ENCODE data around the gene ELMO1.

Gene ELMO1

DNA sequence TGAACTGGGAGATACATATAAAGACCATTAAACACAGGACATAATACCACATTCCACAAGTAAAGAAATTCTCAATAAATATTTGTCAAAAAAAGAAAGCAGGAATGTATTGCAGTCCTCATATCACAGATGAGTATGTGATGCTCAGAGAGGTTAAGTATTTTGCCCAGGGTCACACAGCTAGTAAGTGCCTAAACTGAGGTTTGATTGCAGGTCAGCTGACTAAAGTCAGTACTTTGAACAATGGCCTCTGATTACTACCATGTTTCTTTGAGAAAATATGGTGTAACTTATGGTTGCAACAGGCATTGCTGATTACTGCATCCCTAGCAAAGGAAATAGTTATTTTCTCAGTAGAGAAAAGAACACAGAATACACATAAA, 267.1 kb downstream of the ELMO1 start:
- Histone ChIP-seq H4K91ac (ENCODE audit: low read depth, low read length) (no peak overlapping the region), H2AK5ac (ENCODE audit: low read length) (no peak overlapping the region), H3K4me1 (ENCODE audit: control insufficient read depth in 1 of 2, insufficient read depth in 2 of 2, low read length in 2 of 2) (peaks cover 2 to 6% of the 10 kb centered on the region in 2 experiments), H2BK5ac (ENCODE audit: low read depth, low read length, poor library complexity) (no peak overlapping the region), H3K79me1 (ENCODE audit: low read length) (no peaks in the 10 kb centered on the region), H3K4ac (ENCODE audit: low read depth, low read length) (no peak overlapping the region), H3K9ac (ENCODE audit: low read length) (no peak overlapping the region), H3K27ac (ENCODE audit: low read depth, low read length) (no peak overlapping the region), H3K36me3 (ENCODE audit: control insufficient read depth in 1 of 2, insufficient read depth in 2 of 2, low read length in 2 of 2) (peaks cover 2 to 9% of the 10 kb centered on the region in 2 experiments), H2AFZ (ENCODE audit: insufficient read depth, low read length, poor library complexity) (no peak overlapping the region), H3K9me3 (ENCODE audit: insufficient read depth, low read depth, low read length) (no peaks in the 10 kb centered on the region), H3K18ac (ENCODE audit: low read length) (no peak overlapping the region), H4K8ac (ENCODE audit: low read depth, low read length) (no peak overlapping the region), H3K23ac (ENCODE audit: low read length) (no peak overlapping the region), H3K14ac (ENCODE audit: low read length) (no peak overlapping the region), H3K79me2 (ENCODE audit: control insufficient read depth, insufficient read depth, low read length, poor library complexity) (no peaks in the 10 kb centered on the region), H2BK120ac (ENCODE audit: insufficient read depth, low read length, poor library complexity) (no peak overlapping the region), H2BK12ac (ENCODE audit: low read length) (no peak overlapping the region), H3K4me2 (ENCODE audit: low read length) (no peak overlapping the region), H4K12ac (ENCODE audit: low read depth, low read length) (no peak overlapping the region), H3K27me3 (ENCODE audit: insufficient read depth, low read length) (no peaks in the 10 kb centered on the region), H3K4me3 (ENCODE audit: low read depth, low read length) (no peak overlapping the region)
- no peak for DNase-seq

DNA sequence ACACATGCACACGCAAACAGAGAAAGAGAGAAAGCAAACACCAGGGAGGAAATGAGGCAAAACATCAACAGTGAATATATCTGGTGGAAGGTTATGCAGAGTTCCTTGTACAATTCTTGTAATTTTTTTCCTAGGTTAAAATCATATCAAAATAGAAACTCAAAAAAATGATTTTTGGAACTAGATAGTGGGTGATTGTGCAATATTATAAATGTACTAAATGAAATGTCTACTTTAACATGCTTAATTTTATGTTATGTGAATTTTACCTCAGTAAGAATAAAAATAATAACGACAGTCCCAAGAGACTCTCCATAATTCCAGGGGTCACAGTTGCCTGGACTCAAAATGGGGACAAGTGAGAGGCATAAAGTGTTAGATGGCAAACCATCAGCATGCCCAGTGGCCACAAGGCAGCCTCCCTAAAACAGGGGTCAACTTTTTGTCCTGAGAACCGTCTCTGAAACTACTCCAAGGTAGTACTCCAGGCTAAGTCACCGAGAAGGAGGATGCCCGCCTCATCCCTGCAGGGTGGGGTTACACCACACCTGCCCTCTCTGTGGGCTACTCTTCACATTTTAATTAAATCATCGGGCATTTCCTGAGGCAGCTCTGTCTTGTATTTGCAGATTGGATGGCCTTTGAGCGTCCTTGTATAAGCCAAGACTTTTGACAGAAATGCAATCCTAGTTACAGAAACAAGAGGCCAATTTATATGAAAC, 267.7 kb downstream of the ELMO1 start:
- Histone ChIP-seq H3K27ac (ENCODE audit: low read depth, low read length) (no peak overlapping the region), H2BK120ac (ENCODE audit: insufficient read depth, low read length, poor library complexity) (no peak overlapping the region), H3K4me3 (ENCODE audit: low read depth, low read length) (no peak overlapping the region), H2AK5ac (ENCODE audit: low read length) (no peak overlapping the region), H2BK5ac (ENCODE audit: low read depth, low read length, poor library complexity) (no peak overlapping the region), H3K27me3 (ENCODE audit: insufficient read depth, low read length) (no peaks in the 10 kb centered on the region), H3K79me2 (ENCODE audit: control insufficient read depth, insufficient read depth, low read length, poor library complexity) (no peaks in the 10 kb centered on the region), H3K36me3 (ENCODE audit: control insufficient read depth in 1 of 2, insufficient read depth in 2 of 2, low read length in 2 of 2) (peaks cover 2 to 9% of the 10 kb centered on the region in 2 experiments), H3K4ac (ENCODE audit: low read depth, low read length) (no peak overlapping the region), H3K9me3 (ENCODE audit: insufficient read depth, low read depth, low read length) (no peaks in the 10 kb centered on the region), H4K8ac (ENCODE audit: low read depth, low read length) (no peak overlapping the region), H3K9ac (ENCODE audit: low read length) (no peak overlapping the region), H3K18ac (ENCODE audit: low read length) (no peak overlapping the region), H4K12ac (ENCODE audit: low read depth, low read length) (no peak overlapping the region), H3K4me1 (ENCODE audit: control insufficient read depth in 1 of 2, insufficient read depth in 2 of 2, low read length in 2 of 2) (peaks cover 2 to 6% of the 10 kb centered on the region in 2 experiments), H3K23ac (ENCODE audit: low read length) (no peak overlapping the region), H3K14ac (ENCODE audit: low read length) (no peak overlapping the region), H2AFZ (ENCODE audit: insufficient read depth, low read length, poor library complexity) (no peak overlapping the region), H3K79me1 (ENCODE audit: low read length) (no peaks in the 10 kb centered on the region), H4K91ac (ENCODE audit: low read depth, low read length) (no peak overlapping the region), H2BK12ac (ENCODE audit: low read length) (no peak overlapping the region), H3K4me2 (ENCODE audit: low read length) (no peak overlapping the region)
- no CpG with 5 or more reads among the region's 7 CpGs for WGBS (ENCODE audit: extremely low coverage, insufficient coverage, insufficient read length)
- DNase-seq, result no peak

DNA sequence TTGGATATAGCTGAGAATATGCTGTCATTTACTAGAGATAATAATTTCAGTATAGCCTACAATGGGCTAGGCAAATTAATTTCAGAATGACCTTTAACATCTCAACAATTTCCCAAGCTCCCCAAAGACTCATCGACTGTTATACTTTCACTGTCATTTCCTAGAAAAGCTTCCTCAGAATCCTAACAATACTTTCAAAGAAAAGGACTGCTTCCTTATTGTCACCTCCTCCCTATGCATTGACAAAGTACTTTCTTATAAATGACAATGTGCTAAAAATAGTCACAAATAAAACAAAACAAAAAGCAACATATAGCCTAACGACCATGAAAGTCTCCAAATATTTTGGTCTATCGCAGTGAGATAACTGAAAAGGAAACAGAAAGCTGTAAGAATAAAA, 272.6 kb downstream of the ELMO1 start:
- H4K12ac ChIP-seq (ENCODE audit: low read depth, low read length), result no peak overlapping the region
- no peak overlapping the region for H2BK5ac ChIP-seq (ENCODE audit: low read depth, low read length, poor library complexity)
- H3K36me3 ChIP-seq (ENCODE audit: control insufficient read depth in 1 of 2, insufficient read depth in 2 of 2, low read length in 2 of 2), result peaks cover under 1 to 3% of the 10 kb centered on the region in 2 experiments
- H4K8ac ChIP-seq (ENCODE audit: low read depth, low read length), result no peak overlapping the region
- H3K4me1 ChIP-seq (ENCODE audit: control insufficient read depth in 1 of 2, insufficient read depth in 2 of 2, low read length in 2 of 2), result no peaks in the 10 kb centered on the region
- no peak overlapping the region for H2BK120ac ChIP-seq (ENCODE audit: insufficient read depth, low read length, poor library complexity)
- no peak overlapping the region for H2AK5ac ChIP-seq (ENCODE audit: low read length)
- H3K23ac ChIP-seq (ENCODE audit: low read length), result no peak overlapping the region
- H3K9ac ChIP-seq (ENCODE audit: low read length), result no peak overlapping the region
- H4K91ac ChIP-seq (ENCODE audit: low read depth, low read length), result no peak overlapping the region
- WGBS (ENCODE audit: extremely low coverage, insufficient coverage, insufficient read length), result no CpG with 5 or more reads among the region's 3 CpGs
- no peak overlapping the region for H2AFZ ChIP-seq (ENCODE audit: insufficient read depth, low read length, poor library complexity)
- no peak overlapping the region for H3K27ac ChIP-seq (ENCODE audit: low read depth, low read length)
- H3K4me3 ChIP-seq (ENCODE audit: low read depth, low read length), result no peak overlapping the region
- no peak overlapping the region for H3K4ac ChIP-seq (ENCODE audit: low read depth, low read length)
- H3K4me2 ChIP-seq (ENCODE audit: low read length), result no peak overlapping the region
- no peaks in the 10 kb centered on the region for H3K79me1 ChIP-seq (ENCODE audit: low read length)
- H3K14ac ChIP-seq (ENCODE audit: low read length), result no peak overlapping the region
- no peaks in the 10 kb centered on the region for H3K79me2 ChIP-seq (ENCODE audit: control insufficient read depth, insufficient read depth, low read length, poor library complexity)
- no peak for DNase-seq
- H2BK12ac ChIP-seq (ENCODE audit: low read length), result no peak overlapping the region
- no peaks in the 10 kb centered on the region for H3K9me3 ChIP-seq (ENCODE audit: insufficient read depth, low read depth, low read length)
- H3K18ac ChIP-seq (ENCODE audit: low read length), result no peak overlapping the region
- no peaks in the 10 kb centered on the region for H3K27me3 ChIP-seq (ENCODE audit: insufficient read depth, low read length)

DNA sequence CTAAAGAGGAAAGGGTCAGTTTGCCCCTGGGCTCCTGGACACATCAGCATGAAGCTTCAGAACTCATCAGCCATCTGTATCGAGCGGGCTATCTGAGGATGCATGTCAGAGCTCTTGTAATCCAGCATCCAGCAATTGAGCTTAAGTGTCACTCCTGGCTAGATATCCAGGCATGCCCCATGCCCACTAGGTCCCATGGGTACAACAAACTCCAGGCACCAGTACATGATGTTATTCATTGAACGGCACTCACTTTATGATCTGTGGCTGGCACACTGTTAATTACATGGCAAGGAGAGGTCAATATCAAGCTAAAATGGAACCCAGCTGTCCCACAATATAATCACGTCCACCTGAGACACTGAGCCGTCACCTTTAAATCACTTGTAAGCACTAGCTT, 274.2 kb downstream of the ELMO1 start:
- WGBS (ENCODE audit: extremely low coverage, insufficient coverage, insufficient read length), result no CpG with 5 or more reads among the region's 5 CpGs
- Histone ChIP-seq H2BK12ac (ENCODE audit: low read length) (no peak overlapping the region), H3K27ac (ENCODE audit: low read depth, low read length) (no peak overlapping the region), H3K9me3 (ENCODE audit: insufficient read depth, low read depth, low read length) (no peaks in the 10 kb centered on the region), H3K27me3 (ENCODE audit: insufficient read depth, low read length) (no peaks in the 10 kb centered on the region), H4K12ac (ENCODE audit: low read depth, low read length) (no peak overlapping the region), H3K4me2 (ENCODE audit: low read length) (no peak overlapping the region), H3K18ac (ENCODE audit: low read length) (no peak overlapping the region), H3K4ac (ENCODE audit: low read depth, low read length) (no peak overlapping the region), H4K91ac (ENCODE audit: low read depth, low read length) (no peak overlapping the region), H4K8ac (ENCODE audit: low read depth, low read length) (no peak overlapping the region), H3K23ac (ENCODE audit: low read length) (no peak overlapping the region), H3K79me1 (ENCODE audit: low read length) (no peaks in the 10 kb centered on the region), H3K79me2 (ENCODE audit: control insufficient read depth, insufficient read depth, low read length, poor library complexity) (no peaks in the 10 kb centered on the region), H3K14ac (ENCODE audit: low read length) (no peak overlapping the region), H2AFZ (ENCODE audit: insufficient read depth, low read length, poor library complexity) (no peak overlapping the region), H3K36me3 (ENCODE audit: control insufficient read depth in 1 of 2, insufficient read depth in 2 of 2, low read length in 2 of 2) (peaks cover 5 to 7% of the 10 kb centered on the region in 2 experiments), H2BK5ac (ENCODE audit: low read depth, low read length, poor library complexity) (no peak overlapping the region), H2BK120ac (ENCODE audit: insufficient read depth, low read length, poor library complexity) (no peak overlapping the region), H3K4me3 (ENCODE audit: low read depth, low read length) (no peak overlapping the region), H2AK5ac (ENCODE audit: low read length) (no peak overlapping the region), H3K9ac (ENCODE audit: low read length) (no peak overlapping the region), H3K4me1 (ENCODE audit: control insufficient read depth in 1 of 2, insufficient read depth in 2 of 2, low read length in 2 of 2) (no peaks in the 10 kb centered on the region)
- DNase-seq, result no peak

All from trophoblast cell (in vitro differentiated cells and primary cell).